NT2/D1 (cell line): ENCODE results near the gene OTOP3.

Experiments used
- SUZ12 ChIP-seq: IDR thresholded peaks from 2 replicates; pipeline ENCODE4 v1.6.1; 2011; ENCODE audit not compliant: insufficient read length, insufficient read depth; ENCODE audit errors: extremely low read depth
- YY1 ChIP-seq: IDR thresholded peaks from 2 replicates; pipeline ENCODE4 v1.6.1; 2011; ENCODE audit not compliant: insufficient read length, insufficient read depth
- ZNF274 ChIP-seq: IDR thresholded peaks from 2 replicates; pipeline ENCODE4 v1.6.1; 2011; ENCODE audit warnings: mild to moderate bottlenecking, low read depth, low read length

- TF ChIP-seq ZNF274 (no peak), SUZ12 (no peak), YY1 (no peak)
Measured at GRCh38 chr17:74978240-74978639, 42.5 kb downstream of the OTOP3 start.
